Stimulated activated CD4-positive, alpha-beta T cell treated with anti-CD3 and anti-CD28 coated beads, Interleukin-4, amount 100 ng/mL, for 4 hours (primary cell): Measurements from ENCODE around the gene GPR132.
A peak's percentile ranks its signal among the peaks of the same experiment; 100 is the strongest.

Experiments used
- DNase-seq, 2 experiments: peaks; one replicate each; pipeline ENCODE4 v3.0.0-alpha.2; 2020

GPR132 gene

DNA sequence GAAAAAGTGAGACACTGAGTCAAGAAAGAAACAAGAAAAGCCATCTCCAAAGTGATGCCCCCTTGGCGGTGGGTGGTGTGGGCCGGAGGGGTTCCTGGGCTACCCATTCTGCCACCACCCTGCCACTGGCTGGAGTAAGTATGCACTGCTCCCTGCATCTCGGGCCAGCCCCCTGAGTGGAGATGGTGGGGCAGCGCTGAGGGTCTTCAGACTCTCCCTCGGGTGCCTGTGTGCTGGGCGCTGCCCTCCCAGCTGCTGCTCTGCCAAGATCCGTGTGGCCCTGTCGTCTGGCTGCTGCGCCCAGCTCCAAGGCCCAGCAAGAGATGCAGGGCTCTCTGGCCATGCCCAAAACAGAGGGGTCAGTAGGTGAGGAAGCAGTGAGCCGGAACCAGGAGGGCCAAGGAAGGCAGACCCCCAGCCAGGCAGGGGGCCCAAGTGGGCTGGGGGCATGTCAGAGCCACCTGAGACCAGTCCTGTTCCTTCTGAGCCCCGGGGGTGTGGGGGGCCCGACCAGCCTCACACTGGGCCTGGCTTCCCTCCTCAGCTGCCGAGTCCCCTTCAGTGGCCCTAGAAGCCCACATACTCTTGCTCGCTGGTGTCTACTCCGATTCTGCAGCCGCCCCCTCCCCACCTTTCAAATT lies 5.2 kb downstream of the GPR132 start:
- DNase-seq: no peak

DNA sequence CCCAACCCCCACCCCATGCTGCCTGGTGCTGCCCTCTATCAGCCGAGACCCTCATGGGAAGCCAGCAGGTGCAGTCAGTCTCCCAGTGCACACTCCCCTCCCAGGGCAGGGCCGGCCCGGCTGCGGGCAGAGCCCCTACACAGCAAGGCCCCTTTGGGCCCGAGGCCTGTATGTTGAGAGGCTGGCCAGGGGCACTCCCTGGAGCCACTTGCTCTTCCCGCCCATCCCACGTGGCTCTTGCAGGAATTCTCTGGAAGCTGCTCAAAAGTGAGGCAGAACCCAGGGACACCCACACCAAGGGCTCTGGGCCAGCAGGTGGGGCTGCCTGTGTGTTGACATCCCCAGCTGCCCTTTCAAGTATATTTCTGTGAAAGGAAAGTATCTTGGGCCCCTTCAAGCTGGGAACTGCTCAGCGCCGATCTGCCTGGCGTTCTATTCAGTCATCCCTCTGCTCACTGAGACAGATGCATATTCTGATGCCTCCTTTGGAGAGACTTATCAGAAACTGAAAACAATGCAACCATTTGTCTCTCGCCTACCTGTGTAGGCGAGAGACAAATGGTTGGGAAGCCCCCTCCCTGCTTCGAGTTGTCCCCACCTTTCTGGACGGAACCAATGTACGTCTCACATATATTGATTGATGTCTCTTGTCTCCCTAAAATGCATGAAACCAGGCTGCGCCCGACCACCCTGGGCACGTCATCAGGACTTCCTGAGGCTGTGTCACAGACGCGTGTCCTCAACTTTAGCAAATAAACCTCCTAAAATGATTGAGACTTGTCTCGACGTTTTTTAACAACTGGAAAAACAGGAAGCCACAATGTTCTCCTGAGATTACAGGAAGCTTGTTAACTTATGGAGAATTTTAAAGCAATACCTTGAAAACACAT lies 6.0 kb downstream of the GPR132 start:
- peak in 1 of 2 experiments; percentile 48 for DNase-seq

DNA sequence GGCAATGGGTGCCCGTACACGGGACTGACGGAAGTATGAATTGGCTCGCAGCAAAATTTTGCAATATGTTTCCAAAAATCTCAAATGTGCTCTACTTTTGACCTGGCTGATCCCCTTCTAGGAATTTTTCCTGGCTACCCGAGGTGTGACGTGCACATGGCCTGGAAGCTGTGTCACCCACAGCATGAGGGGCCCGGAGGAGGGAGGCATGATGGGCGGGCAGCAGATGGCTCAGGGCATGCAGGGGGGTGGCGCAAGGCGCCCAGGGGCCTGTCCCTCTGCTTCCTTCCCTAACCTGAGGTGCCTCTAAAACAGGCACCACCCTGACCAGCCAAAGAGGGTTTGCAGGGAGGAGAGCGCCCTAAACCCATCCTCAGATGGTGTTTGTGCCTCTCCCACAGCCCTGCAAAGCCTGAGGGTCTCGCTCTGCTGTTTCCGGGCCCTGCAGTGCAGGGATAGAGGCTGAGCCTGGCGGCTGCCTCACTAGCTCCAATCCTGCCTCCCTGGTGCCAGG lies 6.7 kb downstream of the GPR132 start:
- no peak for DNase-seq

DNA sequence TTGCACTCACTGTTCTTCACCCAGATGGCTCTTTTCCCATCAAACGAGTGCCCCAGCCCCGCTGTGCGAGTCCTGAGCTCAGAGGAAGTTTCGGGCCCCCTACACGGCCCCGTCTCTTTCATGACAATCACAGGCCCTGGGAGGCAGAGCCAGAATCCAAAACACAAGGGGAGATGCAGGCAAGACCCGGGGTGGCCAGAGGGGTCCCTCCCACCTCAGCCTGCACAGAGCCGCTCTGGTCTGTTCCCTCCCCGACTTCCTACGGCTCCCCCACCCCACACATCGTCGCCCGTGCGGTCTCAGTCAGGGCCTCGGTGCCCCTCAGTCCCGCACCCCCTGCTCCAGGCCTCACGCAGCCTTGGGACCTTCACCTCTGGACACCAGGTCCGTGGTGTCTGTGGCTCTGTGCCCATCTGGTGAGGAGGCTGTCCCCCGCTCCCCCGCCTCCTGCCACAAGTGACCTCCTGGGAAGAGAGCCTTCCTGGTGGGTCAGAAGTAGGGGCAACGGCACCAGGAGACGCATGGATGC lies 8.9 kb downstream of the GPR132 start:
- no peak for DNase-seq

DNA sequence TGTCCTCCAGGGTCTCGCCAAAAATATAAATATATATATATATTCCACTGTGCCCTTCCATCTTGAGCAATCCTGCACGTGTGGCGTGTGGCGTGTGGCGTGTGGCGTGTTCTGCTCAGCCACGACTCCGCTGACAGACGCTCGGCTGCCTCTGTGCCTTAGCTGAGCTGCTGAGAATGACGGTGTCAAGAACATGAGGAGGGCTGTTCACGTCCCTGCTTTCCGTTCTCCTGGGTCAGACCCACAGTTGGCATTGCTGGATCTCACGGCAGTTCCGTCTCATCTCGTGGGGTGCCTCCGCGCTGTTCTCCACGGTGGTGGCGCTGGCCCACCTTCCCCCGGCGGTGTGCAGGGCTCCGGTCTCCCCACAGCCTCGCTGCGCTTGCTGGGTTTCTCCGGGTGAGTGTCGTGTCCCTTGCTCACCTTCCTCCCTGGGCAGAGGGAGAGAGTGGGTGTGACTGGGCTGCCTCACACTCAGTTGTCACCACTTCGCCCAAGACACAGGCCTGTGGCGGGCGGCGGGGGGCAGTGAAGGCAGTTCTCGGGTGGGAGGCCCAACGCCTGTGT lies 9.4 kb downstream of the GPR132 start:
- no peak for DNase-seq

DNA sequence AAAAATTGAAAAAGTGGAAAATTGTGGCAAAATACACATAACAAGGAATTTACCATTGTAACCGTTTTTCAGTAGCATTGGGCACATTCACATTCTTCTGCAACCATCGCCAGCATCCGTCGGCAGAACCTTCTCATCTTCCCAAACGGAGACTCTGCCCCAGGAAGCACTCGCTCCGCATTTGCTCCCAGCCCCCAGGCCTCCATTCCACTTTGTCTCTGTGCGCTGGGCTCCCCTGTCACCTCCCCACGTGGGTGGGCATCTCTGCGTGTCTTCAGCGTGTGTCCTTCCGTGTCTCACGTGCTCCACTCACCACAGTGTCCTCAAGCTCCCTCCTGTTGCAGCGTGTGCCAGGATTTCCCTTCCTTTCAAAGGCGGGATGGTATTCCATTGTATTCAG lies 9.9 kb downstream of the GPR132 start:
- DNase-seq: no peak

DNA sequence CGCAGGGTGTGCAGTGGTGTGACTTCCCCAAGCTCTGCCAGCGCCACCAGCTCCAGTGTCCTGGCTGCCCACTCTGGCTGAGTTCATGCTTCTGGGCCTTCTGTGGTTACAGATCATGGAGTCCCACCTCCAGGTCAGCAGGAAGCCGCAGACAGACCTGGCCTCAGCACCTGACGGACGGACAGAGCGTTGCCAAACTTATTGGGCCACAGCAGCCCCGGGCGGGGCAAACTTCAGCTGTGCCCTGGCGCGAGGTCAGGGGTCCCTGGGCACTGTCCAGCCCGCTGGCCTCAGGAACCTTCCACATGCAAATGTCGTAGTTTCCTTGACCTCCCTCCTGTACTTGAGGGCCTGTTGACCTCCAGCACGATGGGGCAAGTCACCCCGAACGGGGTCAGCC lies 11.2 kb downstream of the GPR132 start:
- no peak for DNase-seq

DNA sequence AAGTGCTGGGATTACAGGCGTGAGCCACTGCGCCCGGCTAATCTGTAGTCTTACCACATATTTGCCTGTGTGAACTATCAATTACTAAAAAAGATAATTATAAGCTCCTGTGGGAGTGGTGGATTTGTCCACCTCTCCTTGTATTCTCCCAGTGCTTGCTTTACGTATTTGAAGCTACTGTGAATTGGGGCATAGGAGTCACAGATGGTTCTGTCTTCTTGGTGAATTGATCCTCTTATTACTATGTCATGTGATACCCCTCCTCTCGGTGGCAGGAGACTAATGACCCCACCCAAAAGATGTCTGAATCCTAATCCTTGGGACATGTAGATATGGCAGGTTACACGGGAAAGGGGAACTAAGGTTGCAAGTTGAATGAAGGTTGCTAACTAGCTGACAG lies 11.8 kb downstream of the GPR132 start:
- no peak for DNase-seq

DNA sequence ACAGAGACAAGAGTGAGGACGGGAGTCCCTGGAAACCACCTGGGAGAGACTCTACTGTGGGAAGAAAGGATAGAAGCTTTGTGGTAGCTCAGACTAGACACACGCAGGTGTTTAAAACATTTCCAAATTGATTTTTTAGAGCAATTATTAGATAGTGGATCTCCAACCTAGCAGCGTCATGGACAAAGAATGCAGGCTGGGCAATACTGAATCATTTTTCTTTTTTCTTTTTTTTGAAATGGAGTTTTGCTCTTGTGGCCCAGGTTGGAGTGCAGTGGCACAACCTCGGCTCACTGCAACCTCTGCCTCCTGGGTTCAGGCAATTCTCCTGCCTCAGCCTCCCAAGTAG lies 13.1 kb downstream of the GPR132 start:
- DNase-seq: no peak

DNA sequence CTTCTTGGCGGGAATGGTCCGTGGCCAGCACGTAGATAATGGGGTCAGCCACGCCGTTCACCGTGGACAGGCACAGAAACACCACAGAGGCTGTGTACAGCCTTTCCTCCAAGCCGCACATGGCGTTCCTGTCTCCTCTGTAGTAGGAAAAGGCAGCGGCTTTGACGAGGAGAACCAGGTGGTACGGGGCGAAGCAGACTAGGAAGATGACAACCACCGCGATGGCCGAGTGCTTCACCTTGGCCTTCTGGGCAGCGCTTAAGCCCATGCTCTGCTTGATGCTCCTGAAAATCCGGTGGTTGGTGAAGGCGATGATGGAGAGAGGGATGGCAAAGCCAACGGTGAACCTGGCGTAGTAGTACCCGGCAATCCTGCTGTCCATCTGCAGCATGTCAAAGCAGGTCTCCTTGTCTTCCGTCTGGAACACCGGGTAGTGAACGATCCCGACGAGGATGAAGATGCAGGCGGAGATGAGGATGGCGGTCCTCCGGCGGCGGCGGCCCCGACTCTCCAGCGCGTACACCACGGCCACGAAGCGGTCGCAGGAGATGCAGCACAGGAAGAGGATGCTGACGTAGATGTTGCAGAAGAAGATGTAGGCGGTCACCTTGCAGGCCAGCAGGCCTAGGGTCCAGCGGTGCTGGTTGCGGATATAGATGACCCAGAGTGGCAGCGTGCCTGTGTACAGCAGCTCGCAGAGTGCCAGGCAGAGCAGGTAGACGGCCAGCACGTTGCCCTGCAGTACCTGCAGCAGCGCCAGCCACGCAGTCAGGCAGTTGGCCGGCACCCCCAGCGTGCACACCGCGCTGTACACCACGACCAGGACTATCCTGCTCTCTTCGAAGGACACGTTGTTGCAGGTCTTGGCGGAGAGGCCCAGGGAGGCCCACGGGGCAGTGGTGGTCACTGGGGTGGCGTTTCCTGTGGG lies 13.8 kb downstream of the GPR132 start:
- no peak for DNase-seq

DNA sequence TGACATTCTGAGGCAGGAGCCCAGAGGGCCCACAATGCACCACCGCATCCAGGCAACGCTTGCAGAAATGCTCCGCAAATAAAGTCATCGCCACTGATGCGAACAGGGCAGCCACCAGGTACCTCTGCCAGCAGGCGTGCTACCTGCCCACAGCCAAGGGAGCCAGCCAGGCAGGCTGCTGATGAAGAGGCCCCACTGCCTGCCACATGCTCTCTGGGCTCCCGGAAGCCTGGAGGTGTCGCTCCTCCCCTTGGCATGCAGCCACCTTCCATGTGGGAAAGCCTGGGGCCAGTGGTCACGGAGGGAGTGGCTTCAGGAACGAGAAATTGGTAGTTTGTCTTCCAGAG lies 14.7 kb downstream of the GPR132 start:
- DNase-seq: no peak

DNA sequence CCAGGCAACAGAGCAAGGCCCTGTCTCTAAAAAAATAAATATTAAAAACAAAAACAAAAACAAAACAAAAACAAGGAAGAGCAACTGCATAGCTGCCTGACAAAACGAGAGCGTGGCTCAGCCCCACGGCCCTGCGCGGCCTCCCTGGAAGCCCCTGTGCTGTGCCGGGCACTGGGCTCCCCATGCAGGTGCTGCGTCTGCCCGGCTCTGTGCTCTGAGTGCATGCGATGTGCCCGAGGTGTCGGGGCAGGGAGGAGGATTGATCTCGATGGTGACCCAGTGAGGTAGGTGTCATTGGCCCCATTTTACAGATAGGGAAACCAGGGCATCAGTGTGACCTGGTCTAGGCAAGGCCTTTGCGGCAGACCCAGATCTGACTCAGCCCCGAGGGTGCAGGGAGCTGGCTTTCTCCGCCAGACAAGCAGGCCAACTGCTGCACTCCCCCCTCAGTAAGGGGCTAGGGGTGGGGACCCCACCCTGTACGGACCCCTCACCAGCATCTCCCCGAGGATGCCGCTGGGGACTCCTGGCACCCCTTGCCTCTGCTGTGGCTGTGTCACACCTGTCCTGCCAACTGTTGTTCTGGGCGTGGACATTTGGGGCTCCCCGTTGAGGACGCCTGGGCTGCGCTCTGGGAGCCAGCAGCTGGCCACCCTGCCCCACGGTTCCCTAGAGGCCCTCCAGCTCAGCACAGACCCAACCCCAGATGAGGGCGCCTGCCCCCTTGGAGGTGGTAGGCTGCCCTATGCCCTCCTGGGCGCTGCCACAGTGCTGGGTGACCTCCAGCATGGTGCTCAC lies 15.3 kb downstream of the GPR132 start:
- DNase-seq: no peak

DNA sequence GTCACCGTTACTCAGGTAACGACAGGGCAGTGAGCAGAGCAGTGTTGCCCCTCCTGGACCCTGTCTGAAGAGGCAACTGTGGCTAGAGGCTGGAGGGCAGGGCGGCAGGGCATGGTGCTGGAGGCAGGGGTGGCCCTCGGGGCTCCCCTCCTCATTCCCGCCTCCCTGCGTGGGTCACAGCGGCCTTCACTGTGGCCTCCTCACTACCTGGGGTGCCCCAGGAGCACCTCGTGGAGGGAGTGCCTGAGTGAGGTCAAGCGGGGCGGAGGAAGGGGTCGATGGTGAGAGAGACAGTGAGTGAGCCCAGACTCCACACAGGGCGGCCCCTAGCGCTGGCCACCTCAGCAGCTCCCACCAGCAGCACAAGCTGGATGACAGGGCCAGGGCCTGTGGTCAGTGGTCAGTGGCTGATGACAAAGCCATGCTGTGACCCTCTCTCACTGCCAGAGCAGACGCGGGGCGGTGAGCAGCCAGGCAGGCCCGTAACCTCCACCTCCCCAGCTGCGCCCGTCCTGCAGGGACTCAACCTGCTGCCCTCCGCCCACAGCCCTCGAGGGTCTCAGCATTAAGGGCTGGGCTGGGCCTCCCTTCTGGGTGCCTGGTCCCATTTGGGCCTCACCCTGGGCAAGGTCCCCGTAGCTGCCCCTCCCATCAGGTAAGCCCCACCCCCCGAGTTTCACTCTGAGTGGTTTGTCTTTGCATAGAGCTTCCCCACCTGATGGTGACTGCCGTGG lies 17.8 kb downstream of the GPR132 start:
- no peak for DNase-seq

DNA sequence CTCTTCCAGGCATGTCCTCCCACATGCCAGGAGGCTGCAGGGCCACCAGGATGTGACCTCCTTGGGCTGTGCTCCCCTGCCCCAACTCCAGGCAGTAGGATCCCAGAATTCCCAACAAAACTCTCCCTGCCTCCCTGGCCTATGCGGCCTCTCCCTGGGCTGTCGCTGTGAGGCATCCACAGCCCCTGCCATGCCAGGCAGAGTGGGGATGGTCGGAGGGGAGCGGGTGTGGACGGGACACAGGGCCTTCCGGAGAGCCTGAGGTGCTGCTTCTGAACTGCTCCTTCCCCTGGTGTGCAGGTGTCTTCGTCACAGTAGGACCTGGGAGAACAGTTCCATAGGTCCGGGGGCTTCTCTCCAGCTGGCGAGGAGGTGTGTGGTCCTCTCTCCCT lies 18.3 kb downstream of the GPR132 start:
- no peak for DNase-seq

DNA sequence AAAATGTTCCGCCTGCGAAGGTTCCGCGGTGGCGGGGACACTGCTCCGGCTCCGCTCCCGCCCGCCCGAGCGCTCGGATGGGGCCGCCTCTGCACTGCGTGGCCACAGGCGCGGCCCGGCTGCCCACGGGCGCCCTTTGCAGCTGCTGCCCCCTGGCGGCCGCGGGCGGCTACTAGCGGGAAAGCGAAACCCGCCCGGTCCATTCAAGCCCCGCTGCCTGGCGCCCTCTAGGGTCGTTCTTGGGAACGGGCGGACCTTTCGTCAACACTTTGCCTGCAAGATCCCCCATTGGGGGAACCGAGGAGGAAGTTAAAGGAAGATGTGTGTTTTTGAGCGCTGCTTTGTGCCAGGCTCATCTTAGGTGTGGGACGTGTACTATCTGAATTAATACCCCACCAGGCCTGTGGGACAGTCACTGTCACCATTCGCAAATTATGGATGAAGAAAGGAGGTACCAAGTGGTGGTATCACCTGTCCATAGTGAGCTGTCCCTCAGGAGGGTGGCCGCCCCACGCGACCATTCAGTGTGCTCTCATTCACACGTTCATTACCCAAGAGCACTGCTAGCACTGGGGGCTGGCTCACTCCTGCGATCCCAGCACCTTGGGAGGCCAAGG lies 19.4 kb downstream of the GPR132 start:
- DNase-seq: peak; percentile 83 to 94

DNA sequence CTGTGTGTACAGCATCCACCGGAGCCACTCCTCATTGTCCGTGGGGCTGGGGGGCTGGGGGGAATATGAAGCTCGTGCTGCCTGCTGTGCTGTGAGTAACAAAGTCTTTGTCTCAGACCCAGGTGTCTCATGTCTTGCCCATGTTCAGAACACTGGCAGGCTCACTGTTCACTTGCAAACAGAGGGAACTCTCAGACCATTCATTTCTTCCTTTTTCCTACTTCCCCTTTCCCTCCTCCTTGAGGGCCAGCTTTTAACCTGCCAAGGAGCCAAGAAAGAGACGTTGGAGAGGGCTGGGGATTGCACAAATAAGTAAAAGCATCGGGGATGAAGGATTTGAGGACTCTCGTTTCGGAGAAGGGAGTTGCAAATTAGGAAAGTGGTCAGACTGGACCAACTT lies 21.6 kb downstream of the GPR132 start:
- no peak for DNase-seq

DNA sequence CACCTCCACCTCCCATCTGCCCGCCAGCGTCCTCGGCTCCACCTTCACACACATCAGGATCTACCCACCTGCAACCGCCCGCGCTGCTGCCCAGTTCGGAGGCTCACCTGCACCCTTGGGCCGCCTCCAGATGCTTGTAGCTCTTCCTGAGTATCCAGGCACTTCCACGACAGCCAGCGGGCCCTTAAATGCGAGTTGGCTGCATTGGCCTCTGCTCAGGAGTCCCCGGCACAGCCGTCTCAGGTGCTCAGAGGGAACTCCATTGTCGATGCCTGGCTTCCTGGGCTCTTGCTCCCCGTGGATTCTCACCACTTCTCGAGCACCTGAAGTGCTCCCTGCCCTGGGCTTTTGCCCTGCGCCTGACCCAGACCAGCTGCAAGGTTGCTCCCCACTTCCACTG lies 22.4 kb downstream of the GPR132 start:
- no peak for DNase-seq

DNA sequence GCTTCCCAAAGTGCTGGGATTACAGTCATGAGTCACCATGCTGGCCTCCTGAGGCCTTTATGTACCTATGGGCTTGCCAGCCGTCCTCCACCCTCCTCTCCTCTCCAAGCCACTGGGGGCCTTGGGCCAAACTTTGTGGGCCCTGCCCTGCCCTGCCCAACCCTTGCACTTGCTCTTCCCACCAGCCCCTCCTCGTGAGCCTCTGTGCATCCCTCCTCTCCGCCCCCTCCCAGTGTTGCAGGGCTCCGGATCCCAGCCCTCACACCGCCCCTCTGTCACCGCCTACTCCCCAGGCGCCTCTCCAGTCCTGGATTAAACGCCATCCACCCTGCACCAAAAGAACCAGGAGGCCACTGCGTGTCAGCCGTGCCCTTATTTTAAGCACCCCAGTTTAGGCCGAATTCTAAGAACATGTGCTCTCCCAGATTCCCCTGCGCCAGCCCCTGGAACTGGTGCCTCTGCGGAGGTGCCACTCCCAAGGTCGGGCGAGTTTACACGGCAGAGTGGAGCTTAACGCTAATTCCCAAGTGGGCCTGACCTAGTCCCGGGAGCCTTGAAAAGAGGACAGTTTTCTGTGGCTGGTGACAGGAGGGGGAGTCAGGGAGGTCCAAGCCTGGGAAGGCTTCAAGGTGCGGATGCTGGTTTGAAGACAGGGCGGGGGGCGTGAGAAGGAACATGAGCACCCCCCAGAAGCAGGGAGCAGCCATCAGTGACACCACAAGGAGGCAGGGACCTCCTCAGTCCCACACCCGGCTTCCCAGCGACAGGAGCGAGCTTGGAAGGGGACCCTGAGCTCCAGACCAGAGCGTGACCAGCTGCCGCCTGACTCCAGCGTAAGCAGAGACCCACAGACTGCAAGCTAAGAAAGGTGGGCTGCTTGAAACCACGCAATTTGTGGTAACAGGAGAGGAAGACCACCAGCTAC lies 23.1 kb downstream of the GPR132 start:
- DNase-seq: no peak

DNA sequence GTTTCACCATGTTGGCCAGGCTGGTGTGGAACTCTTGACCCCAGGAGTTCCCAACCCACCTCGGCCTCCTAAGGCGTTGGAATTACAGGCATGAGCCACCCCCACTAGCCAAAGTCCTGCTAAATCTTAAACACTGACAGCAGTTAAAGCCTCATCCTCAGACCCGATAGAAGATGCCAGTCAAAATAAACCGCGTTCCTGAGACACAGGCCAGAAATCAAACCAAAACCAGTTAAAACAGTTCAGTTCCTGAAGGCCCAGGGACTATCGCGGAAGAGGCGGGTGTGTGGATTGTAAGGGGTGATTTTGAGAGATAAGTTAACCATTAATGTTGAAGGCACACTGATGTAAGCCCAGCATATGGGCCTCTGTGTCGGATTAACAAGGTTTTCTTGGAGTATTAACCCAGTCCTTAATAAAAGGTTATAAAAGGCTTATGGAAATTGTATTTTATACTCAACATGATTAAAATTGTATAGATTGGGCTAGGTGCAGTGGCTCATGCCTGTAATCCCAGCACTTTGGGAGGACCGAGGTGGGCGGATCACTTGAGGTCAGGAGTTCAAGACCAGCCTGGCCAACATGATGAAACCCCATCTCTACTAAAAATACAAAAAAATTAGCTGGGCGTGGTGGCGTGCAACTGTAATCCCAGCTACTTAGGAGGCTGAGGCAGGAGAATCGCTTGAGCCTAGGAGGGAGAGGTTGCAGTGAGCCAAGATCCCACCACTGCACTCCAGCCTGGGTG lies 25.6 kb downstream of the GPR132 start:
- DNase-seq: no peak
